ENCODE measurements around the gene ADCY6. TPM values are rescaled to one million over a fixed set of nuclear protein-coding genes. Genes with fewer than 3 reads are reported as not detected.

The ADCY6 gene
- polyA plus RNA-seq, 6 donors from 2014 or later = not detected

- H3K27me3 Mint-ChIP-seq = peaks cover 0 to 2% (median under 1%) of the 10 kb centered on the region in 3 donors
- no peaks in the 10 kb centered on the region for H3K36me3 Mint-ChIP-seq
- H3K4me3 Mint-ChIP-seq = no peak overlapping the region
- no peak for DNase-seq
- no peak for ATAC-seq (ENCODE audit: low read depth in 2 of 2)
- H3K27ac Mint-ChIP-seq = peak overlapping the region in 1 of 6 donors; percentile 39
- H3K9me3 Mint-ChIP-seq = peaks cover 0 to 1% (median 0%) of the 10 kb centered on the region in 7 donors
- peaks cover 11 to 25% (median 12%) of the 10 kb centered on the region in 3 donors for H3K4me1 Mint-ChIP-seq
These were observed 33.8 kb upstream of the ADCY6 start for GRCh38 chr12:48822711-48823110.

- no peak overlapping the region for H3K27ac Mint-ChIP-seq
- H3K4me3 Mint-ChIP-seq = peak overlapping the region in 1 of 8 donors; percentile 23
- peaks cover 16 to 31% (median 16%) of the 10 kb centered on the region in 3 donors for H3K4me1 Mint-ChIP-seq
- peaks cover 0 to 1% (median 0%) of the 10 kb centered on the region in 7 donors for H3K9me3 Mint-ChIP-seq
- H3K36me3 Mint-ChIP-seq = no peaks in the 10 kb centered on the region
- DNase-seq (no peak), ATAC-seq (ENCODE audit: low read depth in 2 of 2) (no peak)
- peaks cover 0 to 8% (median 7%) of the 10 kb centered on the region in 3 donors for H3K27me3 Mint-ChIP-seq
These were observed 33.2 kb upstream of the ADCY6 start for GRCh38 chr12:48822139-48822538.

GRCh38 chr12:48819986-48820725, 31.3 kb upstream of the ADCY6 start:
- Mint-ChIP-seq H3K4me1 (peaks cover 32 to 40% (median 34%) of the 10 kb centered on the region in 3 donors), H3K36me3 (no peaks in the 10 kb centered on the region), H3K9me3 (no peaks in the 10 kb centered on the region), H3K27me3 (peaks cover 0 to 28% (median 26%) of the 10 kb centered on the region in 3 donors), H3K27ac (peak overlapping the region in 2 of 6 donors; percentile 45 to 73), H3K4me3 (peak overlapping the region in 6 of 8 donors; percentile 29 to 91 (median 84))
- ATAC-seq (ENCODE audit: low read depth in 2 of 2) (no peak), DNase-seq (no peak)

GRCh38 chr12:48818831-48819590, 30.1 kb upstream of the ADCY6 start:
- Mint-ChIP-seq H3K4me3 (peak overlapping the region; percentile 83 to 91 (median 89)), H3K27ac (peak overlapping the region in 2 of 6 donors; percentile 44 to 83), H3K9me3 (no peaks in the 10 kb centered on the region), H3K4me1 (peaks cover 34 to 46% (median 38%) of the 10 kb centered on the region in 3 donors), H3K27me3 (peaks cover 0 to 31% (median 30%) of the 10 kb centered on the region in 3 donors), H3K36me3 (no peaks in the 10 kb centered on the region)
- DNase-seq (peak; percentile 20), ATAC-seq (ENCODE audit: low read depth in 2 of 2) (peak in 1 of 2 donors; percentile 0)

GRCh38 chr12:48817873-48818830, 29.3 kb upstream of the ADCY6 start, which contains the start of gene CACNB3:
TSS of gene CACNB3 (plus strand) at chr12:48818496. CDS start at chr12:48818930, 434 bp downstream.
- DNase-seq (peak; percentile 63), ATAC-seq (ENCODE audit: low read depth in 2 of 2) (peak; percentile 57 to 61)
- Mint-ChIP-seq H3K36me3 (no peaks in the 10 kb centered on the region), H3K9me3 (no peaks in the 10 kb centered on the region), H3K4me1 (peaks cover 41 to 50% (median 41%) of the 10 kb centered on the region in 3 donors), H3K27me3 (peaks cover 0 to 31% (median 30%) of the 10 kb centered on the region in 3 donors), H3K27ac (peak within 1 kb of the TSS in 3 of 6 donors; percentile 44 to 83 (median 74)), H3K4me3 (peak within 1 kb of the TSS; percentile 83 to 93 (median 90))

GRCh38 chr12:48816143-48816854, 27.4 kb upstream of the ADCY6 start:
- H3K27me3 Mint-ChIP-seq = peaks cover 0 to 31% (median 30%) of the 10 kb centered on the region in 3 donors
- H3K27ac Mint-ChIP-seq = no peak overlapping the region
- no peak for DNase-seq

GRCh38 chr12:48815126-48816110, 26.5 kb upstream of the ADCY6 start:
- peak overlapping the region; percentile 50 to 94 (median 91) for H3K4me3 Mint-ChIP-seq
- DNase-seq (no peak), ATAC-seq (ENCODE audit: low read depth in 2 of 2) (peak; percentile 20 to 23)
- H3K9me3 Mint-ChIP-seq = no peaks in the 10 kb centered on the region
- H3K36me3 Mint-ChIP-seq = no peaks in the 10 kb centered on the region
- peak overlapping the region in 4 of 6 donors; percentile 52 to 94 (median 86) for H3K27ac Mint-ChIP-seq
- H3K4me1 Mint-ChIP-seq = peaks cover 41 to 50% (median 41%) of the 10 kb centered on the region in 3 donors
- H3K27me3 Mint-ChIP-seq = peaks cover 0 to 31% (median 30%) of the 10 kb centered on the region in 3 donors

More at GRCh38 chr12:48816143-48816854, 27.4 kb upstream of the ADCY6 start:
- peak overlapping the region; percentile 50 to 94 (median 89) for H3K4me3 Mint-ChIP-seq
- no peaks in the 10 kb centered on the region for H3K36me3 Mint-ChIP-seq
- no peak for ATAC-seq (ENCODE audit: low read depth in 2 of 2)
- peaks cover 41 to 50% (median 41%) of the 10 kb centered on the region in 3 donors for H3K4me1 Mint-ChIP-seq
- no peaks in the 10 kb centered on the region for H3K9me3 Mint-ChIP-seq

GRCh38 chr12:48814262-48815125, 25.6 kb upstream of the ADCY6 start:
- Mint-ChIP-seq H3K27ac (peak overlapping the region in 2 of 6 donors; percentile 70 to 81), H3K36me3 (no peaks in the 10 kb centered on the region), H3K4me3 (peak overlapping the region; percentile 50 to 94 (median 91)), H3K27me3 (peaks cover 0 to 31% (median 30%) of the 10 kb centered on the region in 3 donors), H3K9me3 (no peaks in the 10 kb centered on the region), H3K4me1 (peaks cover 38 to 50% (median 41%) of the 10 kb centered on the region in 3 donors)
- DNase-seq = peak; percentile 79
- ATAC-seq (ENCODE audit: low read depth in 2 of 2) = peak; percentile 76

GRCh38 chr12:48813465-48814261, 24.8 kb upstream of the ADCY6 start:
- ATAC-seq (ENCODE audit: low read depth in 2 of 2) (no peak), DNase-seq (no peak)
- Mint-ChIP-seq H3K27ac (peak overlapping the region in 2 of 6 donors; percentile 70 to 81), H3K4me3 (peak overlapping the region; percentile 50 to 94 (median 91)), H3K9me3 (no peaks in the 10 kb centered on the region), H3K27me3 (peaks cover 0 to 31% (median 30%) of the 10 kb centered on the region in 3 donors), H3K4me1 (peaks cover 30 to 43% (median 36%) of the 10 kb centered on the region in 3 donors), H3K36me3 (no peaks in the 10 kb centered on the region)

- no peak for ATAC-seq (ENCODE audit: low read depth in 2 of 2)
- Mint-ChIP-seq H3K36me3 (no peaks in the 10 kb centered on the region), H3K9me3 (no peaks in the 10 kb centered on the region), H3K4me1 (peaks cover 21 to 36% (median 28%) of the 10 kb centered on the region in 3 donors), H3K4me3 (peak overlapping the region in 6 of 8 donors; percentile 26 to 80 (median 56)), H3K27me3 (peaks cover 0 to 26% (median 25%) of the 10 kb centered on the region in 3 donors), H3K27ac (no peak overlapping the region)
- no peak for DNase-seq
These were observed 23.5 kb upstream of the ADCY6 start for GRCh38 chr12:48812389-48812788.
